CD4-positive, alpha-beta T cell treated with Interferon alpha-2 for 1 hour (primary cell): ENCODE measurements around the gene OR4D1.
"Not testable (repeated sequence)": the region's sequence is repeated elsewhere in the genome, so short reads cannot be mapped to it uniquely, and the experiment has no call there.

Experiments used
- DNase-seq, 2 donors: peaks; one replicate each; pipeline ENCODE4 v3.0.0-alpha.2; 2020 to 2022

Gene OR4D1

GRCh38 chr17:58147930-58148434 is at the start of gene OR4D1:
Gene OR4D1, plus strand, starts transcription at chr17:58148384. Its CDS starts 6,770 bp downstream, at chr17:58155154.
- DNase-seq: no peak

DNA sequence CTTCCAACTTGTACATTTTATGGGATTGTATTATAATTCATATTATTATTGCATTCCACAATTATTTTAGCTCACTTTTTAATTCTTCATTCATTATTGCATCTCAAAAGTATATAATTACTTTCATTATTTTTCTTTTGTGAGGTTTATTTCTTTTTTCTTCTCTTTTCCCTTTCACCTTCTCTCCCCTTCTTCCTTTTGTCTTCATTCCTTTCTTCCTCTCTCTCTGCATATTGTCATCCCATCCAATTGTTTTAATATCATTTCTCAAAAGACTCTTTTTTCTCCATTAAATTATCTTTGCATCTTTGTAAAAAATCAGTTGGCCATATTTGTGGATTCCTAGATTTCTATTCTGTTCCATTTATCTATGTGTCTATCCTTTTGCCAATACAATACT is 47.7 kb upstream of the OR4D1 start:
- no peak for DNase-seq

- not testable (repeated sequence) for DNase-seq
Measured at GRCh38 chr17:58101898-58102297, 46.3 kb upstream of the OR4D1 start.

DNA sequence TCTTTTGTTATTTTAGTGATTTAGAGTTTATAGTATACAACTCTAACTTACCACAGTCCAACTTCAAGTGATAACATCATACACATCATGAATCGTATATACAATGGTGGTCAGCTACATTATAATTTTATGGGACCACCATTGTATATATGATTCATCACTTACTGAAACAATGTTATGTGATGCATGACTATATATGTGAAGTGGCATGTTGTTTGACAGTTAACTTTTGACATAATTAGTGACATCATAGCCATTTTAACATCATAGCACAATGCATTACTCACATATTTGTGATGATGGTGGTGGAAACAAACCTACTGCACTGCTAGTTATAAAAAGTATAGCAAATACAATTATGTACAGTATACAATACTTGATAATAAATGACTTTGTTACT is 43.1 kb upstream of the OR4D1 start:
- no peak for DNase-seq

GRCh38 chr17:58107306-58107705 is 40.9 kb upstream of the OR4D1 start:
- DNase-seq: no peak

GRCh38 chr17:58109197-58109596 is 39.0 kb upstream of the OR4D1 start:
- DNase-seq: no peak

DNA sequence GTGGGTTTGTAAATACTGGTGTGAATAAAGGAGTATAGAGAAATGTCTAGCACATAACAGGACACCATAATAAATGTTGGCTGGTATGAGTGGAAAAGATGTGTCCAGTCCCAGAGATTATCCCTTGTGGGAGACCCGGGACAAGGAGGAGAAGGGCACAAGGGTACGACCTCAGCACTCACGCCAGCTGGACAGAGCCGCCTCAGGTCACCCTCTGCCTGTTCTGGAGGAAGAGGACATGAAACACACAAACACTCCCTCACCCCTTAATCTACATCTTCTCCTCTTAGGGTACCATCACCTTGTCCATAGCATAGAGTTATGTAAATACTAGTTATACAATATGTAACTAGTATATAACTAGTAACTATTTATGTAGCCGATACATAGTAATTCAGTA is 38.2 kb upstream of the OR4D1 start:
- no peak for DNase-seq

DNA sequence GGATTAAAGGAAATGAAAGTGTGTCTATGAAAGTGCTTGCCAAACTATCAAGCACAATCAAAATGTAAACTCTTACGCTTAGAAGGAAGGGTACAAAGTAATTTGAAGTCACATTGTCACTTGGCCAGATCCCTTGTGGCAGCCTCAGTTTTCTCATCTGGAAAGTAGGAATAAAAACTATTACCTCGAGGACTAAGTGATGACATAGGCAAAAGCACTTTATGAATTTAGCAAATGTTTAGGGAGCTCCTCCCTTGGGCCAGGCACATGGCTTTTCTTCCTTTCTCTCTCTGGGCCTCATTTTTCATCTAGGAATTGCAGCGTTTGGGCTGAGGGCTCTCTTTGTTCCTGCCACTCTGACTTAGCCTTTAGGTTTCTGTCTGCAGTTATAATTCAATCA is 36.5 kb upstream of the OR4D1 start:
- DNase-seq: no peak

DNA sequence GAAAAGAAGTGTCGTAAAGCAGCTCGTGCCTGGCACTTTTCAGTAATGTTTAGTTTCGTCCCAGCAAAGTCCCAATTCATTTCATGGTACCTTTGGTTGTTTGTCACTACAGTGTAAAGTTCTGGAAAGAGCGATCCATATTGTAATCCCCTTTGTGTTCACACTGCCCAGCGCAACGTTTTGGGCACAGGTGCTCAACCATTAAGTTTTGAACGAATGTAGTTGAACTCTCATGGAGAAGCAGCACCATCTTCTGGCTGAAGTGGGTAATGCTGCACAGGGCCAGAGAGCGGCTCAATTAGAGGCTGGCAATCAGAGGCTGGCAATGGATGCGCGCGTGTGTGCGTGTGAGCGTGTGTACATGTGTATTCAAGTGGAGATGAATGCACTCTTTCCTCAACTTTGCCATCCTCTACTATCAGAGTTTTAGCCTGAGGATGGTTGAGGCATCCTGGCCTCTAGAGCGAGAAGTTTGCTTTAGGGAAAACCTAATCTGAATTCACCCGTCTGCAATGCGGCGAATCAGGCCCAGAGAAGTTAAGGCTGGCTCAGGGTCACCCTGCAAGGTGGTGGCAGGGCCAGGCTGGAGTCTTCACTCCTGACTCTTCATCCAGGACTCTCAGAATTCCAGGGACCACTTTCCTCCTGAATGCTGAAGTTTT is 35.1 kb upstream of the OR4D1 start:
- peak; percentile 74 to 87 for DNase-seq

- DNase-seq: no peak
Measured at GRCh38 chr17:58113947-58114346, 34.2 kb upstream of the OR4D1 start.

GRCh38 chr17:58117382-58117781 is 30.8 kb upstream of the OR4D1 start:
- no peak for DNase-seq

- DNase-seq: no peak
Measured at GRCh38 chr17:58119491-58119890, 28.7 kb upstream of the OR4D1 start.

GRCh38 chr17:58120195-58120822 is 27.9 kb upstream of the OR4D1 start:
- DNase-seq: peak; percentile 22 to 66

DNA sequence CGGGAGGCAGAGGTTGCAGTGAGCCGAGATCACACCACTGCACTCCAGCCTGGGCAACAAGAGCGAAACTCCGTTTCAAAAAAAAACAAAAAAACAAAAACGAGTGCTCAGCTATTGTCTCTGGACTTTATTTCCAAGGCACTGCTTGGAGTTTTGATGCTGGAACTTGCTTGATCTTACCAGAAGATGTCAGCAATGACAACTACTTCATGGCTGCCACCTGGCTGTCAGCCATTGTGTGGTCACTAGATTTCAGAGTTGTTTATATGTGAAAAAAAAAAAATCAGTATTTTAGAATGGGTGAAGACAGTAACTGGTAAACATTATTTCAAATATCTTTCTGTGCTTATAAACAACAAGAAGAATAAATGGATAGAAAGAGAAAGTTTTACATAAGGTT is 26.3 kb upstream of the OR4D1 start:
- peak; percentile 36 to 75 for DNase-seq

DNA sequence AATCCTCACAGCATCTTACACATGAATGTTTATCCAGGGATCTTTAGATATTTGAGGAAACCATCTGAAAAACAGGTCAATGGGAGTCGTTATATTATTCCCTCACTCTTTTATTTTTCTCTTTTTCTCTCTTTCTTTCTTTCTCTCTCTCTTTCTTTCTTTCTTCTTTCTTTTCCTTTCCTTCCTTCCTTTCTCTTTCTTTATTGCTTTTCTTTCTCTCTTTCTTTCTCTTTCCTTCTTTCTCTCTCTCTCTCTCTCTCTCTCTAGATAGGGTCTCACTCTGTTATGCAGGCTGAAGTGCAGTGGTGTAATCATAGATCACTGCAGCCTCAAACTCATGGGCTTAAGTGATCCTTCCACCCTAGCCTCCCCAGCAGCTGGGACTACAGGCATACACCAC is 20.3 kb upstream of the OR4D1 start:
- no peak for DNase-seq

GRCh38 chr17:58132697-58133096 is 15.5 kb upstream of the OR4D1 start:
- not testable (repeated sequence) for DNase-seq

DNA sequence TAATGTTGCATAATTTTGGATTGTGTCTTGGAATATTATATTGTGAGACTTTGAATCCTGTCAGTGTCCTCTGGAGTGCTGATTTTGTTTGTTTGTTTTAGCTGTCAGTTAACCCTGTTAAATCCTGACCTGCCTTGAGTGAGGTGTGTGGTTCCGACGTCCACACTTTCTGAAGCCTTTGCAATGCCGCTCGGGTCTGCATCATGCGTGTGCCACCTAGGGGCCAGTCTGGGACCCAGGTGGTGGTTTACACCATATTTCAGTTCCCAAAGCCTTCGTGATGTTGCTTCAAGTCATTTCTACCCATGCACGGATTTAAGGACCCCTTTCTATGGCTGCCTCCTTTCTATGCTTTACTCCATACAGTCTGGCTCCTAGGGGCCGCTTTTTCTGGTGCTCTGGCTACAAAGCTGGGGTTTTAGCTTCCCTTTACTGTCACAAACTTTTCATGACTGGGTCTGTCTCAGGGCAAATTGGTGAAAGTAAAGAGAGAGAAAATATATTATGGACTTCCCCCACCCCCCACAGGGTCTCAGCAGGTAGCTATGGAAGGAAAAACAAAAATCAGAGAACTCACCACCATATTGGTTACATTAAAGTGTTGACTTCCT is 11.4 kb upstream of the OR4D1 start:
- no peak for DNase-seq

- DNase-seq: no peak
Measured at GRCh38 chr17:58141505-58141904, 6.7 kb upstream of the OR4D1 start.

GRCh38 chr17:58143335-58143734 is 4.8 kb upstream of the OR4D1 start:
- DNase-seq: not testable (repeated sequence)

DNA sequence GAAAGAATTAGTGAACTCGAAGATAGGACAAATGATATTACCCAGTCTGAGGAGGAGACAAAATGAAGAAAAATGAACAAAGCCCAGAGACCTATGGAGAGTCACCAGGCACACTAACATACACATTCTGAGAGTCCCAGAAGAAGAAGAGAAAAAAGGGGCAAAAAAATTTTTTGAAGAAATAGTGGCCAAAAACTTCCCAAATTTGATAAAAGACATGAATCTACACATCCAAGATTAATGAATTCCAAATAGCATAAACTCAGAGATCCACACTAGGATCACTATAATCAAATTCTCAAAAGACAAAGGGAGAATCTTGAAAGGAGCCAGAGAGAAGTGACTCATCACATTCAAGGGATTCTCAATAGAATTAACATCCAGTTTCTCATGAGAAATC is 3.4 kb upstream of the OR4D1 start:
- DNase-seq: no peak

GRCh38 chr17:58148609-58149008 is 425 bp downstream of the OR4D1 start:
- no peak for DNase-seq

DNA sequence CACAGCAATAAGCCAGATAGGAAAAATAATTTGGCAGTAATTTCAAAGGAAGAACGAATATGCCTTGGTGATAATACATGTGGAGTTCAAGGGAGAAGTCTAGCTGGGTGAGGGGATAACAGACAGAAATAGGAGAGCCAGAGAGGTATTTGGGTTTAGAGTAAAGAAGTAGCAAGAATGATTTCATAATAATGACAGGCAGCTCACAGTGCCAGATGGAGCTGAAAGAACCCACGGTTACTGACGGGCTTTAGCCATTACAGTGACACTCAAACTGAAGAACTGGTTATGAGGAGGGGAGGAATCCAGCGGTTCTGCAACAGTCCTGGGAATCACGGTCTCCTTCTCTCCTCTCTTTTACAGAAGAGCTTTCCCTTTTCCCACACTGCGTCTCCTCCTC is 2.2 kb downstream of the OR4D1 start:
- DNase-seq: no peak

DNA sequence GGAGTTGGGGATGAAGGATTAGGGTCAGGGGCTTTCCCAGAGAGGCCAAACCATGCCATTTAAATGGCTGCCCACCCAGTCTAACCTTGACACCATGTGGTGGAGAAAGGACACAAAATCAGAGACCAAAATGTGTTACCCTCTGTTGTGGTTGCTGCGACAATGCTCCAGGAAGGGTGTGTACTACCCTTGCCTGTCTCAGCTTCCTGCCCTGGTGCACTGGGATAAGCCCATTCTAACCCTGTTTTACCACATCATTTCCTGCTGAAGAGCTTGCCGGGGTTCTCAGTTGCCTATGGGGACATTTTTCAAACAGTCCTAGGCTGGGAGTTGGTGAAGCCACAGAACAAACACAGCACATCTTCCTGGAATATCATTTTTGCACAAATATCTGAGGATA is 4.9 kb downstream of the OR4D1 start:
- DNase-seq: peak; percentile 51 to 83

GRCh38 chr17:58153671-58154070 is 5.5 kb downstream of the OR4D1 start:
- no peak for DNase-seq
